H9 (cell line): ENCODE data around the gene ZNF691. TPM values are rescaled to one million over a fixed set of nuclear protein-coding genes. Genes with fewer than 3 reads are reported as not detected.

ENCODE experiments used
- DNase-seq: peaks from one replicate; pipeline ENCODE4 v3.0.0-alpha.2; 2017
- H2AFZ ChIP-seq: one replicate; pipeline ENCODE4 v1.6.1; 2013; ENCODE audit warnings: mild to moderate bottlenecking, low read length, control low read depth, moderate library complexity
- H2AK5ac ChIP-seq: 2 replicates; pipeline ENCODE4 v1.6.1; 2013; ENCODE audit warnings: low read length, control low read depth, mixed read lengths; ENCODE audit not compliant: insufficient read length
- H2BK120ac ChIP-seq: one replicate; pipeline ENCODE4 v1.6.1; 2013; ENCODE audit warnings: low read depth, mild to moderate bottlenecking, low read length, control low read depth, inconsistent platforms; ENCODE audit not compliant: poor library complexity, severe bottlenecking
- H2BK12ac ChIP-seq: 2 replicates; pipeline ENCODE4 v1.6.1; 2013; ENCODE audit warnings: low read length, control low read depth, mixed read lengths, low read depth; ENCODE audit not compliant: insufficient read length
- H2BK15ac ChIP-seq: 2 replicates; pipeline ENCODE4 v1.6.1; 2013; ENCODE audit warnings: low read depth, low read length, control low read depth
- H2BK20ac ChIP-seq: one replicate; pipeline ENCODE4 v1.6.1; 2013; ENCODE audit warnings: low read depth, mild to moderate bottlenecking, low read length, control low read depth, inconsistent platforms; ENCODE audit not compliant: poor library complexity, severe bottlenecking
- H2BK5ac ChIP-seq: 2 replicates; pipeline ENCODE4 v1.6.1; 2013; ENCODE audit warnings: low read length, control low read depth, mixed read lengths; ENCODE audit not compliant: insufficient read length
- H3K14ac ChIP-seq: 2 replicates; pipeline ENCODE4 v1.6.1; 2013; ENCODE audit warnings: low read length, control low read depth; ENCODE audit not compliant: insufficient read depth
- H3K18ac ChIP-seq: 2 replicates; pipeline ENCODE4 v1.6.1; 2013; ENCODE audit warnings: low read depth, mild to moderate bottlenecking, mixed read lengths, low read length, control low read depth; ENCODE audit not compliant: insufficient read length
- H3K23ac ChIP-seq: 2 replicates; pipeline ENCODE4 v1.6.1; 2013; ENCODE audit warnings: low read length, control low read depth, mixed read lengths, low read depth; ENCODE audit not compliant: insufficient read length
- H3K23me2 ChIP-seq: 2 replicates; pipeline ENCODE4 v1.6.1; 2013; ENCODE audit warnings: low read depth, mild to moderate bottlenecking, mixed read lengths, low read length, control low read depth; ENCODE audit not compliant: insufficient read length, poor library complexity, severe bottlenecking
- H3K27ac ChIP-seq: 2 replicates; pipeline ENCODE4 v1.5.1; 2013; ENCODE audit warnings: low read length, control low read depth, mixed read lengths, low read depth; ENCODE audit not compliant: insufficient read length
- H3K27me3 ChIP-seq: 2 replicates; pipeline ENCODE4 v1.6.1; 2013; ENCODE audit warnings: low read length, control low read depth, inconsistent platforms; ENCODE audit not compliant: insufficient read depth
- H3K4ac ChIP-seq: 2 replicates; pipeline ENCODE4 v1.6.1; 2013; ENCODE audit warnings: low read depth, mild to moderate bottlenecking, control low read depth, inconsistent platforms, low read length, moderate library complexity
- H3K4me1 ChIP-seq: 2 replicates; pipeline ENCODE4 v1.6.1; 2013; ENCODE audit warnings: low read length, control low read depth, inconsistent platforms; ENCODE audit not compliant: insufficient read depth
- H3K4me2 ChIP-seq: 2 replicates; pipeline ENCODE4 v1.6.1; 2013; ENCODE audit warnings: low read length, control low read depth, mixed read lengths; ENCODE audit not compliant: insufficient read length, insufficient read depth
- H3K56ac ChIP-seq: 2 replicates; pipeline ENCODE4 v1.6.1; 2013; ENCODE audit warnings: low read depth, mild to moderate bottlenecking, mixed read lengths, low read length, control low read depth; ENCODE audit not compliant: insufficient read length
- H3K79me1 ChIP-seq: 2 replicates; pipeline ENCODE4 v1.6.1; 2013; ENCODE audit warnings: low read depth, mild to moderate bottlenecking, moderate library complexity, low read length, control low read depth, inconsistent platforms; ENCODE audit not compliant: insufficient read depth, poor library complexity, severe bottlenecking
- H3K79me2 ChIP-seq: 2 replicates; pipeline ENCODE4 v1.6.1; 2013; ENCODE audit warnings: low read length, control low read depth, inconsistent platforms; ENCODE audit not compliant: insufficient read depth
- H3K9ac ChIP-seq: 2 replicates; pipeline ENCODE4 v1.6.1; 2013; ENCODE audit warnings: low read length, control low read depth, mixed read lengths; ENCODE audit not compliant: insufficient read length; ENCODE audit errors: extremely low read depth
- H3K9me3 ChIP-seq: one replicate; pipeline ENCODE4 v1.6.1; 2013; ENCODE audit warnings: low read depth, low read length, inconsistent platforms; ENCODE audit not compliant: control insufficient read depth
- H3T11ph ChIP-seq: one replicate; pipeline ENCODE4 v1.6.1; 2013; ENCODE audit warnings: mild to moderate bottlenecking, low read length, control low read depth, inconsistent platforms
- H4K20me1 ChIP-seq: one replicate; pipeline ENCODE4 v1.6.1; 2013; ENCODE audit not compliant: control insufficient read depth, insufficient read length, insufficient read depth
- H4K5ac ChIP-seq: 2 replicates; pipeline ENCODE4 v1.6.1; 2013; ENCODE audit warnings: low read depth, mild to moderate bottlenecking, mixed read lengths, low read length, control low read depth; ENCODE audit not compliant: insufficient read length
- H4K8ac ChIP-seq: replicated peaks from 2 replicates; pipeline ENCODE4 v1.6.1; 2013; ENCODE audit warnings: low read length, control low read depth, mixed read lengths, low read depth; ENCODE audit not compliant: insufficient read length
- H4K91ac ChIP-seq: 2 replicates; pipeline ENCODE4 v1.6.1; 2013; ENCODE audit warnings: low read depth, mild to moderate bottlenecking, moderate library complexity, mixed read lengths, low read length, control low read depth; ENCODE audit not compliant: insufficient read length
- H3K27ac Mint-ChIP-seq, 3 experiments: 2 replicates in 2 of 3; 3 replicates in 1 of 3; pipeline ENCODE4 v1.8.0; 2020 to 2021; ENCODE audit warnings: mixed read lengths in 3 of 3, mild to moderate bottlenecking in 1 of 3, moderate library complexity in 1 of 3
- H3K27me3 Mint-ChIP-seq: 2 replicates; pipeline ENCODE4 v1.8.0; 2021; ENCODE audit warnings: low read depth, mild to moderate bottlenecking, moderate library complexity, mixed read lengths
- H3K36me3 Mint-ChIP-seq, 3 experiments: 2 replicates in 2 of 3; 3 replicates in 1 of 3; pipeline ENCODE4 v1.8.0; 2020 to 2021; ENCODE audit warnings: low read depth in 3 of 3, mixed read lengths in 3 of 3; ENCODE audit not compliant: insufficient read depth in 1 of 3
- H3K4me1 Mint-ChIP-seq, 2 experiments: 2 replicates each; pipeline ENCODE4 v1.8.0; 2020; ENCODE audit warnings: mixed read lengths in 2 of 2
- H3K4me3 Mint-ChIP-seq, 2 experiments: 2 replicates in 1 of 2; 3 replicates in 1 of 2; pipeline ENCODE4 v1.8.0; 2020 to 2021; ENCODE audit warnings: mild to moderate bottlenecking in 2 of 2, mixed read lengths in 2 of 2, moderate library complexity in 1 of 2
- H3K9me3 Mint-ChIP-seq, 2 experiments: 2 replicates in 1 of 2; 3 replicates in 1 of 2; pipeline ENCODE4 v1.8.0; 2020; ENCODE audit warnings: mild to moderate bottlenecking in 2 of 2, mixed read lengths in 2 of 2, moderate library complexity in 1 of 2
- CTCF ChIP-seq: fragments of 200-600 bp; sonication (generic); conservative IDR thresholded peaks from 3 replicates; pipeline ENCODE4 v1.8.0; 2021; ENCODE audit warnings: antibody characterized with exemption, mild to moderate bottlenecking
- WGBS: extraction: QIAGEN DNeasy Blood & Tissue Kit; methylation state at CpG from one replicate; pipeline ENCODE4 v1.1.7; 2013; ENCODE audit warnings: missing lambda C conversion rate, low lambda C conversion rate, mixed read lengths; ENCODE audit not compliant: insufficient read length; ENCODE audit errors: extremely low coverage; 5-methylcytosine and 5-hydroxymethylcytosine counted together
- total RNA-seq: library from RNA; stranded (reverse); gene quantifications from 2 replicates; pipeline ENCODE4 v1.2.1, GENCODE V29; 2021

Gene ZNF691
- total RNA-seq, 1 experiment from 2014 or later = 20.1 TPM

- H3K4me1 Mint-ChIP-seq = peaks cover 16 to 18% of the 10 kb centered on the region in 2 experiments
- no peaks in the 10 kb centered on the region for H3K27me3 ChIP-seq
- no peak overlapping the region for H3K4me2 ChIP-seq
- no peak overlapping the region for H3K9ac ChIP-seq
- no peaks in the 10 kb centered on the region; the same call in 1 of the 2 replicates for H3K79me2 ChIP-seq
- no peaks in the 10 kb centered on the region for H4K20me1 ChIP-seq
- H2BK20ac ChIP-seq = no peak overlapping the region
- no peak overlapping the region for H2BK120ac ChIP-seq
- H3K79me1 ChIP-seq = peaks cover 4% of the 10 kb centered on the region
- H4K5ac ChIP-seq = no peak overlapping the region
- H3K36me3 Mint-ChIP-seq = peaks cover 37 to 42% (median 39%) of the 10 kb centered on the region in 3 experiments
- H3K4ac ChIP-seq = no peak overlapping the region
- H2BK12ac ChIP-seq = no peak overlapping the region
- H3K18ac ChIP-seq = no peak overlapping the region
- DNase-seq = no peak
- H2BK5ac ChIP-seq = no peak overlapping the region
- no peak overlapping the region for H2BK15ac ChIP-seq
- no peak overlapping the region for H4K91ac ChIP-seq
- H3T11ph ChIP-seq = no peak overlapping the region
- H3K27me3 Mint-ChIP-seq = no peaks in the 10 kb centered on the region; the same call in 1 of the 2 replicates
- peaks cover 2% of the 10 kb centered on the region; the same call in 1 of the 2 replicates for H3K4me1 ChIP-seq
- no peak overlapping the region for H3K14ac ChIP-seq
- H3K9me3 ChIP-seq = no peaks in the 10 kb centered on the region
- H3K27ac Mint-ChIP-seq = no peak overlapping the region
- peaks cover 6% of the 10 kb centered on the region for H3K23me2 ChIP-seq
- no peak overlapping the region for H3K4me3 Mint-ChIP-seq
- no peak overlapping the region for H3K27ac ChIP-seq
- no peak overlapping the region for H4K8ac ChIP-seq
- no peak overlapping the region for H2AK5ac ChIP-seq
- no peak overlapping the region for H3K23ac ChIP-seq
- peaks cover 1 to 3% of the 10 kb centered on the region in 2 experiments; a peak in 4 of 5 replicates for H3K9me3 Mint-ChIP-seq
- TF ChIP-seq CTCF = no peak
- H2AFZ ChIP-seq = no peak overlapping the region
- H3K56ac ChIP-seq = no peak overlapping the region
- WGBS = no CpG with 5 or more reads among the region's 5 CpGs
Measured at GRCh38 chr1:42849944-42850343, 3.5 kb downstream of the ZNF691 start.
